Spleen (tissue), 7 donors: ENCODE data around the gene CCR8.

Experiments used
- POLR2A ChIP-seq, 3 donors: fragments of 450-650 bp; IDR thresholded peaks; one replicate each; pipeline ENCODE4 v1.5.1; 2017; ENCODE audit warnings: antibody characterized with exemption in 3 of 3, mild to moderate bottlenecking in 1 of 3
- POLR2AphosphoS5 ChIP-seq, 3 donors: sonication (generic); formaldehyde crosslinking; IDR thresholded peaks; one replicate each; pipeline ENCODE4 v1.5.1; 2017; ENCODE audit warnings: antibody characterized with exemption in 3 of 3
- TF ChIP-seq, protein P1 (sequence below), 11 experiments: fragments of 200-600 bp in 7 of 11; fragments of 450-650 bp in 4 of 11; sonication (generic) in 4 of 11; IDR thresholded peaks in 8 of 11; conservative IDR thresholded peaks in 3 of 11; 1 replicate in 7 of 11; 2 replicates in 4 of 11; pipeline versions ENCODE4 v1.4.0 to v1.8.0; 2016 to 2021; ENCODE audit warnings: antibody characterized with exemption in 11 of 11, inconsistent platforms in 4 of 11, mild to moderate bottlenecking in 1 of 11
- donor health status: DM: no; HTN: no; CAD: no; lungs with moderate emphysema.
- donor health status: DM: no; HTN: no; CAD: no.
- donor health status: DM: no; HTN: no; CAD: no.

DNA sequence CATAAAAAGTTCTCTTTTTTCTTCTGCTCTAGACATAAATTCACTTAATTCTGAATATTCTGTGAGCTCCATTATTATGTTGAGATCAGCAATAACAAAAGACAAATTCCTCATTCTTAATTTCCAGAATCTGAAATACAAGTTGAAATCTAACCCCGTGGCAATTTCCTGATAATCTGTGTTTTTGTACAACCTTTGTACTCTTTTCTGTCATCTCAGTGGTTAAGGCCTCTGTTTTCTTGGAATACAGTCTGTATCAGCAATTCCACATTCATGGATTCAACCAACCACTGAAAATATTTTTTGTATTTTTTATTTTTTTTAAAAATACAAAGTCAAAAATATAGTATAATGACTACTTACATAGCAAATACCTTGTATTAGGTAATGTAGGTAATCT is 8.7 kb downstream of the CCR8 start:
- TF ChIP-seq POLR2A (IDR thresholded peaks at IDR 0.05) (no peak), POLR2AphosphoS5 (IDR thresholded peaks at IDR 0.05) (no peak)
- TF ChIP-seq, protein P1, sequence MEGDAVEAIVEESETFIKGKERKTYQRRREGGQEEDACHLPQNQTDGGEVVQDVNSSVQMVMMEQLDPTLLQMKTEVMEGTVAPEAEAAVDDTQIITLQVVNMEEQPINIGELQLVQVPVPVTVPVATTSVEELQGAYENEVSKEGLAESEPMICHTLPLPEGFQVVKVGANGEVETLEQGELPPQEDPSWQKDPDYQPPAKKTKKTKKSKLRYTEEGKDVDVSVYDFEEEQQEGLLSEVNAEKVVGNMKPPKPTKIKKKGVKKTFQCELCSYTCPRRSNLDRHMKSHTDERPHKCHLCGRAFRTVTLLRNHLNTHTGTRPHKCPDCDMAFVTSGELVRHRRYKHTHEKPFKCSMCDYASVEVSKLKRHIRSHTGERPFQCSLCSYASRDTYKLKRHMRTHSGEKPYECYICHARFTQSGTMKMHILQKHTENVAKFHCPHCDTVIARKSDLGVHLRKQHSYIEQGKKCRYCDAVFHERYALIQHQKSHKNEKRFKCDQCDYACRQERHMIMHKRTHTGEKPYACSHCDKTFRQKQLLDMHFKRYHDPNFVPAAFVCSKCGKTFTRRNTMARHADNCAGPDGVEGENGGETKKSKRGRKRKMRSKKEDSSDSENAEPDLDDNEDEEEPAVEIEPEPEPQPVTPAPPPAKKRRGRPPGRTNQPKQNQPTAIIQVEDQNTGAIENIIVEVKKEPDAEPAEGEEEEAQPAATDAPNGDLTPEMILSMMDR (IDR thresholded peaks at IDR 0.05 in 8 of 11, conservative IDR thresholded peaks at IDR 0.05 in 3 of 11) = no peak
